CD4-positive, alpha-beta T cell (primary cell): Measurements from ENCODE around the gene IGFBP6. TPM values are rescaled to one million over a fixed set of nuclear protein-coding genes. Genes with fewer than 3 reads are reported as not detected.

Experiments used
- ATAC-seq: fragments of 200-7000 bp; cut with Tn5 transposase; one replicate; pipeline ENCODE4 v1.10.0; 2022; ENCODE audit warnings: mild to moderate bottlenecking; ENCODE audit not compliant: poor library complexity
- CTCF ChIA-PET: fragments of 350-600 bp; sonication (Branson Sonifier 250); formaldehyde crosslinking; loops from one replicate; lab custom pipeline; 2021; ENCODE audit warnings: antibody characterized with exemption, inconsistent platforms; lab: Charles Lee
- POLR2A ChIA-PET: fragments of 350-600 bp; sonication (Branson Sonifier 250); formaldehyde crosslinking; loops from one replicate; lab custom pipeline; 2021; ENCODE audit warnings: antibody characterized with exemption, inconsistent platforms; lab: Charles Lee
- DNase-seq, 14 experiments: peaks; one replicate each; pipeline ENCODE4 v3.0.0-alpha.2; 2013 to 2020; ENCODE audit warnings: mixed read lengths in 2 of 14
- H3K27ac ChIP-seq, 2 donors: one replicate each; pipeline versions ENCODE4 v1.5.1 to v1.7.0; 2013; ENCODE audit warnings: low read length in 2 of 2, low read depth in 1 of 2, mild to moderate bottlenecking in 1 of 2
- H3K27me3 ChIP-seq, 2 experiments: 1 replicate in 1 of 2; 2 replicates in 1 of 2; pipeline versions ENCODE4 v1.6.1 to v1.7.0; 2013; ENCODE audit warnings: low read length in 2 of 2, control low read depth in 1 of 2, mild to moderate bottlenecking in 1 of 2, moderate library complexity in 1 of 2; ENCODE audit not compliant: insufficient read depth in 2 of 2, control insufficient read depth in 1 of 2
- H3K36me3 ChIP-seq: one replicate; pipeline ENCODE4 v1.6.1; 2013; ENCODE audit warnings: low read length, control low read depth; ENCODE audit not compliant: insufficient read depth
- H3K4me1 ChIP-seq: one replicate; pipeline ENCODE4 v1.6.1; 2013; ENCODE audit warnings: low read length, control low read depth; ENCODE audit not compliant: insufficient read depth
- H3K4me3 ChIP-seq: one replicate; pipeline ENCODE4 v1.5.1; 2013; ENCODE audit warnings: mild to moderate bottlenecking, low read length, moderate library complexity
- H3K9me3 ChIP-seq, 2 experiments: 1 replicate in 1 of 2; 2 replicates in 1 of 2; pipeline versions ENCODE4 v1.6.1 to v1.7.0; 2013; ENCODE audit warnings: low read length in 2 of 2, mild to moderate bottlenecking in 2 of 2, control low read depth in 1 of 2, moderate library complexity in 1 of 2; ENCODE audit not compliant: control insufficient read depth in 1 of 2, insufficient read depth in 1 of 2
- H3K27ac Mint-ChIP-seq: one replicate; pipeline ENCODE4 v1.8.0; 2020; ENCODE audit warnings: mixed read lengths
- H3K27me3 Mint-ChIP-seq: one replicate; pipeline ENCODE4 v1.8.0; 2021; ENCODE audit warnings: mixed read lengths
- H3K36me3 Mint-ChIP-seq: one replicate; pipeline ENCODE4 v1.8.0; 2021; ENCODE audit warnings: low read depth, mixed read lengths
- H3K4me1 Mint-ChIP-seq: one replicate; pipeline ENCODE4 v1.8.0; 2021; ENCODE audit warnings: low read depth, mixed read lengths
- H3K4me3 Mint-ChIP-seq: one replicate; pipeline ENCODE4 v1.8.0; 2020; ENCODE audit warnings: mild to moderate bottlenecking, mixed read lengths
- H3K9me3 Mint-ChIP-seq: one replicate; pipeline ENCODE4 v1.8.0; 2020; ENCODE audit warnings: mixed read lengths
- CTCF ChIP-seq: fragments of 200-600 bp; IDR thresholded peaks from one replicate; pipeline ENCODE4 v1.8.0; 2022; ENCODE audit warnings: antibody characterized with exemption, mild to moderate bottlenecking
- intact Hi-C, 2 experiments: fragments of 100-400 bp; cut with DNase I in 1 of 2; cut with micrococcal nuclease in 1 of 2; formaldehyde crosslinking; loops; one replicate each; pipeline versions ENCODE4 v1.15.1 to v1.9.0; 2023 to 2025; cut with DNase I, micrococcal nuclease
- total RNA-seq, 174 experiments: library from RNA in 2 of 174; stranded (reverse) in 2 of 174; gene quantifications; one replicate each; pipeline ENCODE4 v1.2.3 and lab custom pipeline; 2021 to 2026

The IGFBP6 gene
- total RNA-seq, 2 experiments from 2014 or later = 0.49 TPM; not detected in 1

GRCh38 chr12:53096089-53096741 lies 1.3 kb upstream of the IGFBP6 start:
- Mint-ChIP-seq H3K36me3 (no peaks in the 10 kb centered on the region), H3K27ac (no peak overlapping the region), H3K4me3 (peak overlapping the region; percentile 35), H3K4me1 (peaks cover 25% of the 10 kb centered on the region), H3K27me3 (peaks cover 9% of the 10 kb centered on the region), H3K9me3 (no peaks in the 10 kb centered on the region)
- intact Hi-C loops = loop anchor here in 1 of 2 experiments (5.0 kb wide), 1 partner anchor 59 kb away; no protein-coding TSS in a partner anchor
- DNase-seq (no peak), ATAC-seq (no peak)
- Histone ChIP-seq H3K9me3 (no peaks in the 10 kb centered on the region), H3K27ac (no peak overlapping the region), H3K4me3 (no peak overlapping the region), H3K27me3 (peaks cover 0 to 11% of the 10 kb centered on the region in 2 experiments), H3K36me3 (no peaks in the 10 kb centered on the region), H3K4me1 (peaks cover 36% of the 10 kb centered on the region)
- TF ChIP-seq CTCF = no peak
- POLR2A ChIA-PET = no interaction called here
- CTCF ChIA-PET = no interaction called here

GRCh38 chr12:53096759-53097158 lies 708 bp upstream of the IGFBP6 start:
- Mint-ChIP-seq H3K4me3 (peak overlapping the region; percentile 75), H3K36me3 (no peaks in the 10 kb centered on the region), H3K4me1 (peaks cover 25% of the 10 kb centered on the region), H3K27me3 (peaks cover 9% of the 10 kb centered on the region), H3K27ac (no peak overlapping the region), H3K9me3 (no peaks in the 10 kb centered on the region)
- no peaks in the 10 kb centered on the region for H3K36me3 ChIP-seq
- ATAC-seq (no peak), DNase-seq (no peak)
- POLR2A ChIA-PET = no interaction called here
- TF ChIP-seq CTCF = no peak
- no peak overlapping the region for H3K4me3 ChIP-seq
- CTCF ChIA-PET = no interaction called here
- H3K9me3 ChIP-seq = no peaks in the 10 kb centered on the region
- peaks cover 0 to 11% of the 10 kb centered on the region in 2 experiments for H3K27me3 ChIP-seq
- H3K4me1 ChIP-seq = peaks cover 40% of the 10 kb centered on the region
- intact Hi-C loops = loop anchor here in 1 of 2 experiments (5.0 kb wide), 1 partner anchor 59 kb away; no protein-coding TSS in a partner anchor
- H3K27ac ChIP-seq = no peak overlapping the region

- no peaks in the 10 kb centered on the region for H3K9me3 Mint-ChIP-seq
- DNase-seq (no peak), ATAC-seq (no peak)
- intact Hi-C loops = loop anchor here in 1 of 2 experiments (5.0 kb wide), 1 partner anchor 60 kb away; no protein-coding TSS in a partner anchor
- TF ChIP-seq CTCF = no peak
- H3K4me3 Mint-ChIP-seq = peak overlapping the region; percentile 75
- no peaks in the 10 kb centered on the region for H3K36me3 Mint-ChIP-seq
- Histone ChIP-seq H3K27ac (no peak overlapping the region), H3K9me3 (no peaks in the 10 kb centered on the region), H3K4me3 (peak overlapping the region; percentile 51), H3K4me1 (peaks cover 45% of the 10 kb centered on the region), H3K27me3 (peaks cover 0 to 11% of the 10 kb centered on the region in 2 experiments), H3K36me3 (no peaks in the 10 kb centered on the region)
- CTCF ChIA-PET = interaction anchor here (1.3 to 7.6 kb wide), 3 partner anchors 18 to 43 kb away, joined by 3 to 114 read pairs (median 21); partner anchors contain the start of gene SPRYD3
- H3K4me1 Mint-ChIP-seq = peaks cover 29% of the 10 kb centered on the region
- POLR2A ChIA-PET = interaction anchor here (1.1 to 4.8 kb wide), 3 partner anchors 18 to 66 kb away, joined by 4 to 37 read pairs (median 26); partner anchors contain the start of gene SPRYD3
- H3K27ac Mint-ChIP-seq = no peak overlapping the region
- H3K27me3 Mint-ChIP-seq = peaks cover 9% of the 10 kb centered on the region
These were observed 282 bp upstream of the IGFBP6 start for GRCh38 chr12:53097207-53097563.
